WTC11 (cell line): ENCODE data around the gene CYP27B1. TPM values are rescaled to one million over a fixed set of nuclear protein-coding genes. Genes with fewer than 3 reads are reported as not detected.

Experiments
- ATAC-seq: fragments of 200-7000 bp; cut with Tn5 transposase; 2 replicates; pipeline ENCODE4 v1.10.0; 2021; ENCODE audit warnings: mild to moderate bottlenecking, moderate library complexity
- CTCF ChIA-PET: fragments of 300-600 bp; sonication (Branson Sonifier 250); formaldehyde crosslinking; loops from one replicate; lab custom pipeline; 2021; ENCODE audit warnings: antibody characterized with exemption; lab: Charles Lee
- POLR2A ChIA-PET: fragments of 350-600 bp; sonication (Branson Sonifier 250); formaldehyde crosslinking; loops from one replicate; lab custom pipeline; 2021; ENCODE audit warnings: antibody characterized with exemption; lab: Charles Lee
- DNase-seq: peaks from one replicate; pipeline ENCODE4 v3.0.0; 2021; ENCODE audit warnings: low spot score
- H3K27ac Mint-ChIP-seq: 2 replicates; pipeline ENCODE4 v1.8.0; 2021; ENCODE audit warnings: mixed read lengths
- H3K27me3 Mint-ChIP-seq: 2 replicates; pipeline ENCODE4 v1.8.0; 2021; ENCODE audit warnings: low read depth, mild to moderate bottlenecking, moderate library complexity, mixed read lengths
- H3K36me3 Mint-ChIP-seq: 2 replicates; pipeline ENCODE4 v1.8.0; 2021; ENCODE audit warnings: mixed read lengths
- H3K4me1 Mint-ChIP-seq: 2 replicates; pipeline ENCODE4 v1.8.0; 2022; ENCODE audit warnings: mixed read lengths
- H3K4me3 Mint-ChIP-seq: 2 replicates; pipeline ENCODE4 v1.8.0; 2021; ENCODE audit warnings: mild to moderate bottlenecking, moderate library complexity, mixed read lengths
- H3K9me3 Mint-ChIP-seq: 2 replicates; pipeline ENCODE4 v1.8.0; 2021; ENCODE audit warnings: mixed read lengths
- ATF1 ChIP-seq: sonication (generic); formaldehyde crosslinking; IDR thresholded peaks from 2 replicates; pipeline ENCODE4 v1.8.1; 2023; ENCODE audit warnings: mild to moderate bottlenecking, moderate library complexity, missing genetic modification reagents
- GABPB1 ChIP-seq: sonication (generic); formaldehyde crosslinking; IDR thresholded peaks from 2 replicates; pipeline ENCODE4 v1.8.1; 2023; ENCODE audit warnings: mild to moderate bottlenecking, missing genetic modification reagents
- JUN ChIP-seq: sonication (generic); formaldehyde crosslinking; IDR thresholded peaks from 2 replicates; pipeline ENCODE4 v1.8.0; 2023; ENCODE audit warnings: mild to moderate bottlenecking, missing genetic modification reagents
- KAT7 ChIP-seq: sonication (generic); formaldehyde crosslinking; IDR thresholded peaks from 2 replicates; pipeline ENCODE4 v1.8.1; 2023; ENCODE audit warnings: missing genetic modification reagents, mild to moderate bottlenecking, borderline replicate concordance
- MYBL2 ChIP-seq: sonication (generic); formaldehyde crosslinking; IDR thresholded peaks from 2 replicates; pipeline ENCODE4 v1.8.1; 2023; ENCODE audit warnings: mild to moderate bottlenecking, moderate library complexity, missing genetic modification reagents
- NFATC4 ChIP-seq: fragments of 250-450 bp; sonication (Bioruptor Pico); IDR thresholded peaks from 2 replicates; pipeline ENCODE4 v1.9.0; 2021; ENCODE audit warnings: mild to moderate bottlenecking
- NFE2L1 ChIP-seq: sonication (generic); formaldehyde crosslinking; IDR thresholded peaks from 2 replicates; pipeline ENCODE4 v1.8.1; 2023; ENCODE audit warnings: missing genetic modification reagents
- OVOL2 ChIP-seq: fragments of 250-450 bp; sonication (Bioruptor Pico); IDR thresholded peaks from 2 replicates; pipeline ENCODE4 v1.9.0; 2021; ENCODE audit warnings: mild to moderate bottlenecking, borderline replicate concordance
- RELA ChIP-seq: sonication (generic); formaldehyde crosslinking; IDR thresholded peaks from 2 replicates; pipeline ENCODE4 v1.8.1; 2022; ENCODE audit warnings: missing genetic modification reagents, mild to moderate bottlenecking, borderline replicate concordance
- SMAD4 ChIP-seq: sonication (generic); formaldehyde crosslinking; IDR thresholded peaks from 2 replicates; pipeline ENCODE4 v1.8.0; 2022; ENCODE audit warnings: mild to moderate bottlenecking, missing genetic modification reagents
- ZBTB21 ChIP-seq: sonication (generic); formaldehyde crosslinking; IDR thresholded peaks from 2 replicates; pipeline ENCODE4 v1.8.1; 2023; ENCODE audit warnings: mild to moderate bottlenecking, missing genetic modification reagents, borderline replicate concordance
- ZNF121 ChIP-seq: sonication (generic); formaldehyde crosslinking; IDR thresholded peaks from 2 replicates; pipeline ENCODE4 v1.8.0; 2023; ENCODE audit warnings: missing genetic modification reagents
- ZNF219 ChIP-seq: sonication (generic); formaldehyde crosslinking; IDR thresholded peaks from 2 replicates; pipeline ENCODE4 v1.8.0; 2023; ENCODE audit warnings: missing genetic modification reagents, mild to moderate bottlenecking, borderline replicate concordance
- ZNF232 ChIP-seq: sonication (generic); formaldehyde crosslinking; IDR thresholded peaks from 2 replicates; pipeline ENCODE4 v1.8.0; 2022; ENCODE audit warnings: mild to moderate bottlenecking, missing genetic modification reagents
- ZNF317 ChIP-seq: sonication (generic); formaldehyde crosslinking; IDR thresholded peaks from 2 replicates; pipeline ENCODE4 v1.8.1; 2023; ENCODE audit warnings: low read depth, mild to moderate bottlenecking, moderate library complexity, missing genetic modification reagents, borderline replicate concordance
- total RNA-seq: library from RNA; stranded (reverse); gene quantifications from 3 replicates; pipeline ENCODE4 v1.2.3, GENCODE V29; 2021
- TF ChIP-seq, protein P1 (sequence below): sonication (generic); formaldehyde crosslinking; IDR thresholded peaks from 2 replicates; pipeline ENCODE4 v1.8.0; 2022; ENCODE audit warnings: mild to moderate bottlenecking, missing genetic modification reagents
- TF ChIP-seq, protein P2 (sequence below): sonication (generic); formaldehyde crosslinking; IDR thresholded peaks from 2 replicates; pipeline ENCODE4 v1.8.0; 2023; ENCODE audit warnings: mild to moderate bottlenecking, missing genetic modification reagents
- TF ChIP-seq, protein P3 (sequence below): sonication (generic); formaldehyde crosslinking; IDR thresholded peaks from 2 replicates; pipeline ENCODE4 v1.8.1; 2023; ENCODE audit warnings: mild to moderate bottlenecking, missing genetic modification reagents, moderate library complexity
- TF ChIP-seq, protein P4 (sequence below): sonication (generic); formaldehyde crosslinking; IDR thresholded peaks from 2 replicates; pipeline ENCODE4 v1.8.0; 2023; ENCODE audit warnings: missing genetic modification reagents
- TF ChIP-seq, protein P5 (sequence below): fragments of 250-450 bp; sonication (Bioruptor Pico); IDR thresholded peaks from 2 replicates; pipeline ENCODE4 v1.9.0; 2021; ENCODE audit warnings: moderate library complexity, mild to moderate bottlenecking, inconsistent platforms, borderline replicate concordance
- TF ChIP-seq, protein P6 (sequence below): sonication (generic); formaldehyde crosslinking; IDR thresholded peaks from 2 replicates; pipeline ENCODE4 v1.8.1; 2023; ENCODE audit warnings: mild to moderate bottlenecking, moderate library complexity, missing genetic modification reagents
- TF ChIP-seq, protein P7 (sequence below): sonication (generic); formaldehyde crosslinking; IDR thresholded peaks from 2 replicates; pipeline ENCODE4 v1.8.1; 2022; ENCODE audit warnings: mild to moderate bottlenecking, moderate library complexity, missing genetic modification reagents

The CYP27B1 gene
- total RNA-seq, 1 experiment from 2014 or later = 2.1 TPM

DNA sequence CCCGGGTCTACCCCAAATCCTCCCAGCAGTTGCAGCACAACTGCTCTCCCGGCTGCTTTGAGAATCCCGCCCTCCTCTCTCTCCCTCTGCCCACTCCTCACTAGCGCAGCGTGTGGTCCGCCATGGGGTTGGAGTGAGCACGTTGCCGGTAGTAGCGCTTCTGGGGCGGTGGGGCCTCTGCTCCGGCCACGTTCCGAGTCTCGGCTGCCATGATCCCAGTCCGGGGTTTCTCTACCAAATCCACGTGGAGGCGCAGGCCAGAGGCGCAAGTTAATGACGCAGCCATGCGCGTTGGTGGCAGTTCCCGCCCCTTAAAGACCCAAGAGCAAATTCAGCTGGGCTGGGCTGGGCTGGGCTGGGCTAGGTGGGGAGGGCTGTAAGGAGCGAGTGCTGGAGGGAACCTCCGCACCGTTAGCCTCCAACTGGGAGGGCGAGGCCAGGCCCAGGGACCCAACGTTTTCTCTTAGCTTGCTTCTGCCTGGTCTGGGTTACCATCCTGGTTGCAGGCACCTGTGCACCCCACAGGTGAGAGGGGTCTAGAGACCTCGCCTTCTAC is 5.1 kb upstream of the CYP27B1 start, which contains the start of gene METTL1 (continued):
- TF ChIP-seq SMAD4 (CRISPR knock-in tag) (no peak), ZNF317 (CRISPR knock-in tag) (no peak), OVOL2 (CRISPR knock-in tag) (no peak), ZNF121 (CRISPR knock-in tag) (no peak), RELA (peak; percentile 78; the same call in 1 of the 2 replicates), JUN (no peak), ZNF219 (no peak)
- TF ChIP-seq, protein P1, sequence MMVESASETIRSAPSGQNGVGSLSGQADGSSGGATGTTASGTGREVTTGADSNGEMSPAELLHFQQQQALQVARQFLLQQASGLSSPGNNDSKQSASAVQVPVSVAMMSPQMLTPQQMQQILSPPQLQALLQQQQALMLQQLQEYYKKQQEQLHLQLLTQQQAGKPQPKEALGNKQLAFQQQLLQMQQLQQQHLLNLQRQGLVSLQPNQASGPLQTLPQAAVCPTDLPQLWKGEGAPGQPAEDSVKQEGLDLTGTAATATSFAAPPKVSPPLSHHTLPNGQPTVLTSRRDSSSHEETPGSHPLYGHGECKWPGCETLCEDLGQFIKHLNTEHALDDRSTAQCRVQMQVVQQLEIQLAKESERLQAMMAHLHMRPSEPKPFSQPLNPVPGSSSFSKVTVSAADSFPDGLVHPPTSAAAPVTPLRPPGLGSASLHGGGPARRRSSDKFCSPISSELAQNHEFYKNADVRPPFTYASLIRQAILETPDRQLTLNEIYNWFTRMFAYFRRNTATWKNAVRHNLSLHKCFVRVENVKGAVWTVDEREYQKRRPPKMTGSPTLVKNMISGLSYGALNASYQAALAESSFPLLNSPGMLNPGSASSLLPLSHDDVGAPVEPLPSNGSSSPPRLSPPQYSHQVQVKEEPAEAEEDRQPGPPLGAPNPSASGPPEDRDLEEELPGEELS (CRISPR knock-in tag) = no peak
- TF ChIP-seq, protein P2, sequence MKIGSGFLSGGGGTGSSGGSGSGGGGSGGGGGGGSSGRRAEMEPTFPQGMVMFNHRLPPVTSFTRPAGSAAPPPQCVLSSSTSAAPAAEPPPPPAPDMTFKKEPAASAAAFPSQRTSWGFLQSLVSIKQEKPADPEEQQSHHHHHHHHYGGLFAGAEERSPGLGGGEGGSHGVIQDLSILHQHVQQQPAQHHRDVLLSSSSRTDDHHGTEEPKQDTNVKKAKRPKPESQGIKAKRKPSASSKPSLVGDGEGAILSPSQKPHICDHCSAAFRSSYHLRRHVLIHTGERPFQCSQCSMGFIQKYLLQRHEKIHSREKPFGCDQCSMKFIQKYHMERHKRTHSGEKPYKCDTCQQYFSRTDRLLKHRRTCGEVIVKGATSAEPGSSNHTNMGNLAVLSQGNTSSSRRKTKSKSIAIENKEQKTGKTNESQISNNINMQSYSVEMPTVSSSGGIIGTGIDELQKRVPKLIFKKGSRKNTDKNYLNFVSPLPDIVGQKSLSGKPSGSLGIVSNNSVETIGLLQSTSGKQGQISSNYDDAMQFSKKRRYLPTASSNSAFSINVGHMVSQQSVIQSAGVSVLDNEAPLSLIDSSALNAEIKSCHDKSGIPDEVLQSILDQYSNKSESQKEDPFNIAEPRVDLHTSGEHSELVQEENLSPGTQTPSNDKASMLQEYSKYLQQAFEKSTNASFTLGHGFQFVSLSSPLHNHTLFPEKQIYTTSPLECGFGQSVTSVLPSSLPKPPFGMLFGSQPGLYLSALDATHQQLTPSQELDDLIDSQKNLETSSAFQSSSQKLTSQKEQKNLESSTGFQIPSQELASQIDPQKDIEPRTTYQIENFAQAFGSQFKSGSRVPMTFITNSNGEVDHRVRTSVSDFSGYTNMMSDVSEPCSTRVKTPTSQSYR (CRISPR knock-in tag) = no peak
- TF ChIP-seq, protein P3, sequence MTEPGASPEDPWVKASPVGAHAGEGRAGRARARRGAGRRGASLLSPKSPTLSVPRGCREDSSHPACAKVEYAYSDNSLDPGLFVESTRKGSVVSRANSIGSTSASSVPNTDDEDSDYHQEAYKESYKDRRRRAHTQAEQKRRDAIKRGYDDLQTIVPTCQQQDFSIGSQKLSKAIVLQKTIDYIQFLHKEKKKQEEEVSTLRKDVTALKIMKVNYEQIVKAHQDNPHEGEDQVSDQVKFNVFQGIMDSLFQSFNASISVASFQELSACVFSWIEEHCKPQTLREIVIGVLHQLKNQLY (CRISPR knock-in tag) = no peak
- TF ChIP-seq, protein P4, sequence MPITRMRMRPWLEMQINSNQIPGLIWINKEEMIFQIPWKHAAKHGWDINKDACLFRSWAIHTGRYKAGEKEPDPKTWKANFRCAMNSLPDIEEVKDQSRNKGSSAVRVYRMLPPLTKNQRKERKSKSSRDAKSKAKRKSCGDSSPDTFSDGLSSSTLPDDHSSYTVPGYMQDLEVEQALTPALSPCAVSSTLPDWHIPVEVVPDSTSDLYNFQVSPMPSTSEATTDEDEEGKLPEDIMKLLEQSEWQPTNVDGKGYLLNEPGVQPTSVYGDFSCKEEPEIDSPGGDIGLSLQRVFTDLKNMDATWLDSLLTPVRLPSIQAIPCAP (CRISPR knock-in tag) = no peak
- TF ChIP-seq, protein P5, sequence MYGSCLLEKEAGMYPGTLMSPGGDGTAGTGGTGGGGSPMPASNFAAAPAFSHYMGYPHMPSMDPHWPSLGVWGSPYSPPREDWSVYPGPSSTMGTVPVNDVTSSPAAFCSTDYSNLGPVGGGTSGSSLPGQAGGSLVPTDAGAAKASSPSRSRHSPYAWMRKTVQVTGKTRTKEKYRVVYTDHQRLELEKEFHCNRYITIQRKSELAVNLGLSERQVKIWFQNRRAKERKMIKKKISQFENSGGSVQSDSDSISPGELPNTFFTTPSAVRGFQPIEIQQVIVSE (CRISPR knock-in tag) = no peak

DNA sequence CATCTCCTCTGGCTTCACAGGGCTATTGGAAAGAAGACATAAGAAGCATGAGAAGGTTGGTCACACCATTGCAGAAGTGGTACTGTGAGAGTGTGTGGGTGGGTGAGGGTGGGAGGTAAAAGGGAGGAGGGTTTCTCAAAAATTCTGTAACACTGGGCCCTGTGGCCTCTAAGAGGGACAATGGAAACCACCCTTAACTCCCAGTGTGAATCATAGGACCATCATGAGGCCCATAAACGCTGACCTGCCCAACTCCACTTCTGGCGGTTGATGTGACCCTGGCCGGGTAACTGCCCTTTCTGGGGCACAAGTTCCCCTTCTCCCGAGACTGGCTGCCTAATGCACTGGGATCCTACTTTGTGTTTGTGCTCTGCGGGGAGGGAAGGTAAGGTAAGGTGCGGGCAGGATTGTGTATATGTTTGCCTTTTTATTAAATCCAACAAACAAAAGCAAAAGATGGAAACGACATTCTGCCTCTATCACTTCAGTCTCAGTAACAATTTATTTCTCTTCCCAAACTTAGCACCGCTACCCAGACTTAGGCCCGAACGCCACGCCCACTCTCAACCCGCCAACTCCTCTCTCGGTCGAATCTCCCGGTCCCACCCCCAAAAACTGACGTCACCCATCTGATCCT is 4.5 kb upstream of the CYP27B1 start:
- H3K27me3 Mint-ChIP-seq = peaks cover 37% of the 10 kb centered on the region
- peak overlapping the region; percentile 97 for H3K4me3 Mint-ChIP-seq
- DNase-seq (peak; percentile 93), ATAC-seq (peak; percentile 68)
- CTCF ChIA-PET = interaction anchor here (0.7 to 1.5 kb wide), 7 partner anchors 10 to 126 kb away, joined by 3 to 19 read pairs (median 5); partner anchors contain the start of gene TSFM
- H3K36me3 Mint-ChIP-seq = peaks cover 23% of the 10 kb centered on the region
- H3K9me3 Mint-ChIP-seq = no peaks in the 10 kb centered on the region
- H3K27ac Mint-ChIP-seq = peak overlapping the region; percentile 100
- POLR2A ChIA-PET = interaction anchor here (0.7 to 1.0 kb wide), 5 partner anchors 9 to 82 kb away, joined by 3 to 5 read pairs (median 4); partner anchors contain the start of gene CTDSP2
- H3K4me1 Mint-ChIP-seq = peaks cover 16% of the 10 kb centered on the region
- TF ChIP-seq, protein P6, sequence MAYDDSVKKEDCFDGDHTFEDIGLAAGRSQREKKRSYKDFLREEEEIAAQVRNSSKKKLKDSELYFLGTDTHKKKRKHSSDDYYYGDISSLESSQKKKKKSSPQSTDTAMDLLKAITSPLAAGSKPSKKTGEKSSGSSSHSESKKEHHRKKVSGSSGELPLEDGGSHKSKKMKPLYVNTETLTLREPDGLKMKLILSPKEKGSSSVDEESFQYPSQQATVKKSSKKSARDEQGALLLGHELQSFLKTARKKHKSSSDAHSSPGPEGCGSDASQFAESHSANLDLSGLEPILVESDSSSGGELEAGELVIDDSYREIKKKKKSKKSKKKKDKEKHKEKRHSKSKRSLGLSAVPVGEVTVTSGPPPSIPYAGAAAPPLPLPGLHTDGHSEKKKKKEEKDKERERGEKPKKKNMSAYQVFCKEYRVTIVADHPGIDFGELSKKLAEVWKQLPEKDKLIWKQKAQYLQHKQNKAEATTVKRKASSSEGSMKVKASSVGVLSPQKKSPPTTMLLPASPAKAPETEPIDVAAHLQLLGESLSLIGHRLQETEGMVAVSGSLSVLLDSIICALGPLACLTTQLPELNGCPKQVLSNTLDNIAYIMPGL (CRISPR knock-in tag) = no peak
- no peak for TF ChIP-seq ATF1 (CRISPR knock-in tag)
- TF ChIP-seq ZNF317 (CRISPR knock-in tag) = no peak
- TF ChIP-seq GABPB1 (CRISPR knock-in tag) = no peak
- no peak for TF ChIP-seq RELA
- TF ChIP-seq, protein P7, sequence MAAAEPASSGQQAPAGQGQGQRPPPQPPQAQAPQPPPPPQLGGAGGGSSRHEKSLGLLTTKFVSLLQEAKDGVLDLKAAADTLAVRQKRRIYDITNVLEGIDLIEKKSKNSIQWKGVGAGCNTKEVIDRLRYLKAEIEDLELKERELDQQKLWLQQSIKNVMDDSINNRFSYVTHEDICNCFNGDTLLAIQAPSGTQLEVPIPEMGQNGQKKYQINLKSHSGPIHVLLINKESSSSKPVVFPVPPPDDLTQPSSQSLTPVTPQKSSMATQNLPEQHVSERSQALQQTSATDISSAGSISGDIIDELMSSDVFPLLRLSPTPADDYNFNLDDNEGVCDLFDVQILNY (CRISPR knock-in tag) = no peak
- TF ChIP-seq ZNF232 (CRISPR knock-in tag) = no peak
- TF ChIP-seq NFE2L1 (CRISPR knock-in tag) = no peak
- no peak for TF ChIP-seq KAT7 (CRISPR knock-in tag)
- TF ChIP-seq ZBTB21 (CRISPR knock-in tag) = no peak
- TF ChIP-seq MYBL2 (CRISPR knock-in tag) = no peak
- no peak for TF ChIP-seq NFATC4 (CRISPR knock-in tag)
